Measurements from ENCODE around the gene PCDHGA12. TPM values are rescaled to one million over a fixed set of nuclear protein-coding genes. Genes with fewer than 3 reads are reported as not detected.
"Not testable (repeated sequence)": the region's sequence is repeated elsewhere in the genome, so short reads cannot be mapped to it uniquely, and the experiment has no call there.

The PCDHGA12 gene
- total RNA-seq, 1 donor from 2014 or later, result 10.3 TPM

- intact Hi-C loops (cut with DNase I), result loop anchor here (5.0 kb wide), 1 partner anchor 90 kb away; no protein-coding TSS in a partner anchor
- not testable (repeated sequence) for DNase-seq (ENCODE audit: low spot score)
Measured at GRCh38 chr5:141432726-141433125, 2.4 kb downstream of the PCDHGA12 start.

GRCh38 chr5:141434006-141434405 is 3.7 kb downstream of the PCDHGA12 start:
- no peak for DNase-seq (ENCODE audit: low spot score)
- intact Hi-C loops (cut with DNase I), result loop anchor here (5.0 kb wide), 1 partner anchor 88 kb away; no protein-coding TSS in a partner anchor

DNA sequence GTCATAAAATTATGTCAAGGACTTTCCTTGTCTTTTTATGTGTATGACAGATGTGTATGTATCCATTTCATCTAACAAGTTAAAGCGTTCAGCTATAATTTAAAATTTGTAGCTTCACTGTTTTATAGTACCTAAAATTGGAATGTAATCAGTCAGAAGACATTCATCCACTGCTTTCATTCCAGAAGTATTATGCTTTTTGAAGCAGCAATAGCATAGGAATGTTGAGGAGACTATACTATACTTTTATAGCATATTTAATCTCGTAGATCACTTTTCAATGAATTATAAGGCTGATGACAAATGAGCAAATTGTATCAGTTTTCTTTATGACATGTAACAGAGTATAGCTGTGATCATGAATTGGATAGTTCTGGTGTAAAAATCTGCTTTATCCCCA is 6.9 kb downstream of the PCDHGA12 start:
- no peak for DNase-seq (ENCODE audit: low spot score)
- intact Hi-C loops (cut with DNase I), result no loop called here

DNA sequence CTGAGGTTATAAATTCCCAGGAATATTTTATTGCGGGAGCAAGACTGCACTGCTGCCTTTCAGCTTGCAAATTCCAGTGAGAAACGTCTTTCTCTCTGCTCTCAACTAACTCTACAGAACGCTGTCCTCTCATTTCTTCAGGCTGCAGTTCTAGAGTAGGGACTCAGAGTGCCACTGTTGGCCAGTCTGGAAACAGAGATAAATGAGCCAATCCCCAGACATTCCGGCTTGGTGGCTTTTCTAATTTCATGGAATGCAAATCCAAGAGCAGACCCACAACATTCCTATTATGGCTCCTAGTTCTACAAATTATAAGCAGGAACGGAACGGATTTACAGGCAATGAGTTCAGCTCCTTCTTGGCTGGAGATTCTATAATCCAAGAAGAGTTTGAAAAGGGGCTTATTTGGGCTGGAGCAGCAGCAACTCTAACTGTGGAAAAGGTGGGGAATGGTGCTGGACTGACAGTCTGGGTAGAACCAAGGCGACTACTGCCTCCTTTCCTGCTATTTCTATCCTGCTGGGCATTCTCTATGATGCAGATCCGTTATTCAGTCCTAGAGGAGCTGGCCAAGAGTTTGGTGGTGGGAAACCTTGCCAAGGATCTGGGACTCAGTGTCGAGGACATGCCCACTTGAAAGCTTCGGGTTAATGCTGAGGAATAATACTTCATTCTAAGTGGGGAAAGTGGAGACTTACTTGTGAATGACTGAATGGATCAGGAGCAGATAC is 9.3 kb downstream of the PCDHGA12 start:
- intact Hi-C loops (cut with DNase I), result loop anchor here (5.0 kb wide), 1 partner anchor 38 kb away; the partner anchor contains the start of gene PCDHGC3
- no peak for DNase-seq (ENCODE audit: low spot score)

GRCh38 chr5:141440341-141440740 is 10.0 kb downstream of the PCDHGA12 start:
- intact Hi-C loops (cut with DNase I), result loop anchor here (5.0 kb wide), 1 partner anchor 37 kb away; the partner anchor contains the start of gene PCDHGC3
- DNase-seq (ENCODE audit: low spot score), result no peak

DNA sequence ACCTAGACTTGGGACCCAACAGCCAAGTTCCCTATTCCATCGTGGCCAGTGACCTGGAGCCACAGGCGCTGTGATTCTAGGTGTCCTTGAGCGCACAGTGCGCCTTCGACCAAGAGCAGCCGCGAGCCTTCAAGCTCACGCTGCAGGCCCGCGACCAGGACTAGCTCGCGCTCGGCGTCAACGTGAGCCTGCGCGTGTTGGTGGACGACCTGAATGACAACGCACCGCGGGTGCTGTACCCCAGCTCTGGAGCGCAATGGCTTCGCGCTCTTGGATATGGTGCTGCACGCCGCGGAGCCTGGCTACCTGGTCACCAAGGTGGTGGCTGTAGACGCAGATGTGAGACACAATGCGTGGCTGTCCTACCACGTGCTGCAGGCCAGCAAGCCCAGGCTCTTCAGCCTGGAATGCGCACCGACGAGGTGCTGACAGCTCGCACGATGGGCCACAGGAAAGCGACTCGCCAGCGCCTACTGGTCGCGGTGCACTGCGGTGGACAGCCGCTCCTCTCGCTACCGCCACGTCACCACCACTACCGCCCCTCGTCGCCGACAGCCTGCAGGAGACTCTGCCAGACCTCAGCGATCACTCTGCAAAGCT is 11.4 kb downstream of the PCDHGA12 start:
- intact Hi-C loops (cut with DNase I), result loop anchor here (5.0 kb wide), 1 partner anchor 36 kb away; the partner anchor contains the start of gene PCDHGC3
- DNase-seq (ENCODE audit: low spot score), result no peak

DNA sequence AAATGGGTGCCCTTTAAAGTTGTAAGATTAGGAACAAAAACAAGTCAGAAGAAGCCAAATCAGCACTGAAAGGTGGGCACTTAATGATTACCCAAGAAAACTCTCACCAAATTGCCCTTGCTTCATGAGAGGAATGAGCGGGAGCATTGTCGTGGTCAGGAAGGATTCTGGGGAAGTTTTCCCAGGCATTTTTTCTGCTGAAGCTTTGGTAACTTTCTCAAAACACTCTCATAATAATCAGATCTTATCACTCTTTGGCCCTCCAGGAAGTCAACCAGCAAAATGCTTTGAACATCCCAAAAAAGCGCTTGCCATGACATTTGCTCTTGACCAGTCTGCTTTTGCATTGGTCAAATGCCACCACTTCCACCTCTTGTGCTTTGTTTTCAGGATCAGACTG is 35.0 kb downstream of the PCDHGA12 start:
- DNase-seq (ENCODE audit: low spot score), result no peak
- intact Hi-C loops (cut with DNase I), result no loop called here

DNA sequence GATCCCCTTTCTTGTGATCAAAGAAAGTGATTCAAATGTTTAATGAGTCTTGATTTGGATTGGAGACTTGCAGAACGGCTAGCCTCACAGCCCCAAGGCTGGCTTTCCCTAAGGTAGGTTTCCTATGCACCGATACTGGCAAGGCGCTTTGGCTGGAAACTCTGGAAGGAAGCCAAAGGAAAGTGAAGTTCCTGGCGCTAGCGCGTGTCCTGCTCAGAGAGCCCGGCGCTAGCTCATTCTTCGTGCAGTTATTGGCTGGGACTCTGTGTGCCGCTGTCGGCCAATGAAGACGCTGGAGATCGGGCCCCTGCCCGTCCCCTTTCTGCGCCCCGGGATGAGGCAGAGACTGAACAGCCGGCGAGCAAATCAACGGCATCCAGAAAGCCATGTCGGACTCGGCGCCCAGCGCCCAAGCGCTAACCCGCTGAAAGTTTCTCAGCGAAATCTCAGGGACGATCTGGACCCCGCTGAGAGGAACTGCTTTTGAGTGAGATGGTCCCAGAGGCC is 45.4 kb downstream of the PCDHGA12 start, which contains the start of gene PCDHGC3:
TSS of gene PCDHGC3 (plus strand) at position 342 of the 507 bp plus-strand sequence. CDS start at position 493, 151 bp downstream.
- intact Hi-C loops (cut with DNase I), result loop anchor here (2.0 to 5.0 kb wide), 3 partner anchors 33 to 81 kb away; no protein-coding TSS in a partner anchor
- DNase-seq (ENCODE audit: low spot score), result peak; percentile 94

GRCh38 chr5:141476132-141476911 is 46.0 kb downstream of the PCDHGA12 start:
- intact Hi-C loops (cut with DNase I), result loop anchor here (2.0 to 5.0 kb wide), 3 partner anchors 34 to 80 kb away; no protein-coding TSS in a partner anchor
- DNase-seq (ENCODE audit: low spot score), result no peak

DNA sequence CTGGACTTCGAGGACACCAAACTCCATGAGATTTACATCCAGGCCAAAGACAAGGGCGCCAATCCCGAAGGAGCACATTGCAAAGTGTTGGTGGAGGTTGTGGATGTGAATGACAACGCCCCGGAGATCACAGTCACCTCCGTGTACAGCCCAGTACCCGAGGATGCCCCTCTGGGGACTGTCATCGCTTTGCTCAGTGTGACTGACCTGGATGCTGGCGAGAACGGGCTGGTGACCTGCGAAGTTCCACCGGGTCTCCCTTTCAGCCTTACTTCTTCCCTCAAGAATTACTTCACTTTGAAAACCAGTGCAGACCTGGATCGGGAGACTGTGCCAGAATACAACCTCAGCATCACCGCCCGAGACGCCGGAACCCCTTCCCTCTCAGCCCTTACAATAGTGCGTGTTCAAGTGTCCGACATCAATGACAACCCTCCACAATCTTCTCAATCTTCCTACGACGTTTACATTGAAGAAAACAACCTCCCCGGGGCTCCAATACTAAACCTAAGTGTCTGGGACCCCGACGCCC is 46.8 kb downstream of the PCDHGA12 start:
- no peak for DNase-seq (ENCODE audit: low spot score)
- intact Hi-C loops (cut with DNase I), result loop anchor here (1.0 to 5.0 kb wide), 4 partner anchors 35 to 80 kb away; no protein-coding TSS in a partner anchor

- DNase-seq (ENCODE audit: low spot score), result no peak
- intact Hi-C loops (cut with DNase I), result loop anchor here (1.0 to 5.0 kb wide), 4 partner anchors 35 to 79 kb away; no protein-coding TSS in a partner anchor
Measured at GRCh38 chr5:141477815-141478214, 47.5 kb downstream of the PCDHGA12 start.

- no peak for DNase-seq (ENCODE audit: low spot score)
- intact Hi-C loops (cut with DNase I), result loop anchor here (5.0 kb wide), 1 partner anchor 36 kb away; no protein-coding TSS in a partner anchor
Measured at GRCh38 chr5:141478321-141478945, 48.1 kb downstream of the PCDHGA12 start.

- no peak for DNase-seq (ENCODE audit: low spot score)
- intact Hi-C loops (cut with DNase I), result loop anchor here (5.0 kb wide), 1 partner anchor 37 kb away; no protein-coding TSS in a partner anchor
Measured at GRCh38 chr5:141479776-141480175, 49.5 kb downstream of the PCDHGA12 start.

Other genes starting within 250 kb of the PCDHGA12 start
- gene PCDHB16, start 248.1 kb upstream of the PCDHGA12 start, total RNA-seq, result 2.2 TPM
- 1.3 TPM for gene PCDHB9, start 243.3 kb upstream of the PCDHGA12 start, total RNA-seq
- gene PCDHB10, start 238.2 kb upstream of the PCDHGA12 start, total RNA-seq, result 0.94 TPM
- gene PCDHB11, start 230.9 kb upstream of the PCDHGA12 start, total RNA-seq, result 1.9 TPM
- gene PCDHB12, start 221.8 kb upstream of the PCDHGA12 start, total RNA-seq, result 1.1 TPM
- gene PCDHB13, start 216.6 kb upstream of the PCDHGA12 start, total RNA-seq, result 4.8 TPM
- 4.4 TPM for gene PCDHB14, start 207.2 kb upstream of the PCDHGA12 start, total RNA-seq
- gene PCDHB15, start 185.1 kb upstream of the PCDHGA12 start, total RNA-seq, result 9.9 TPM
- not detected for gene SLC25A2, start 126.5 kb upstream of the PCDHGA12 start, total RNA-seq
- gene TAF7, start 109.7 kb upstream of the PCDHGA12 start, total RNA-seq, result 116 TPM
- 4.6 TPM for gene PCDHGA1, start 100.0 kb upstream of the PCDHGA12 start, total RNA-seq
- gene PCDHGA2, start 91.7 kb upstream of the PCDHGA12 start, total RNA-seq, result 17.3 TPM
- 22.9 TPM for gene PCDHGA3, start 86.7 kb upstream of the PCDHGA12 start, total RNA-seq
- gene PCDHGB1, start 80.4 kb upstream of the PCDHGA12 start, total RNA-seq, result 12.6 TPM
- 15.6 TPM for gene PCDHGA4, start 75.5 kb upstream of the PCDHGA12 start, total RNA-seq
- gene PCDHGB2, start 70.5 kb upstream of the PCDHGA12 start, total RNA-seq, result 16.2 TPM
- 9.7 TPM for gene PCDHGA5, start 66.3 kb upstream of the PCDHGA12 start, total RNA-seq
- gene PCDHGB3, start 60.3 kb upstream of the PCDHGA12 start, total RNA-seq, result 14.2 TPM
- gene PCDHGA6, start 56.6 kb upstream of the PCDHGA12 start, total RNA-seq, result 11.5 TPM
- 11.8 TPM for gene PCDHGA7, start 47.8 kb upstream of the PCDHGA12 start, total RNA-seq
- 12.5 TPM for gene PCDHGB4, start 42.8 kb upstream of the PCDHGA12 start, total RNA-seq
- 14.0 TPM for gene PCDHGA8, start 37.9 kb upstream of the PCDHGA12 start, total RNA-seq
- 13.9 TPM for gene PCDHGB5, start 32.6 kb upstream of the PCDHGA12 start, total RNA-seq
- gene PCDHGA9, start 27.7 kb upstream of the PCDHGA12 start, total RNA-seq, result 9.6 TPM
- 11.9 TPM for gene PCDHGB6, start 22.5 kb upstream of the PCDHGA12 start, total RNA-seq
- gene PCDHGA10, start 17.5 kb upstream of the PCDHGA12 start, total RNA-seq, result 11.0 TPM
- gene PCDHGB7, start 12.8 kb upstream of the PCDHGA12 start, total RNA-seq, result 16.4 TPM
- gene PCDHGA11, start 9.5 kb upstream of the PCDHGA12 start, total RNA-seq, result 9.6 TPM
- gene PCDHGC3, start 45.5 kb downstream of the PCDHGA12 start, total RNA-seq, result 16.9 TPM
- gene PCDHGC4, start 54.5 kb downstream of the PCDHGA12 start, total RNA-seq, result 5.8 TPM
- 6.1 TPM for gene PCDHGC5, start 58.6 kb downstream of the PCDHGA12 start, total RNA-seq
- 77.7 TPM for gene DIAPH1, start 188.5 kb downstream of the PCDHGA12 start, total RNA-seq
- 34.1 TPM for gene HDAC3, start 206.3 kb downstream of the PCDHGA12 start, total RNA-seq
- 0.70 TPM for gene RELL2, start 206.5 kb downstream of the PCDHGA12 start, total RNA-seq
- gene FCHSD1, start 220.9 kb downstream of the PCDHGA12 start, total RNA-seq, result 4.1 TPM

Data from cardiac septum (tissue), 1 donor.